ENCODE data around the gene PIGL.

GRCh38 chr17:16339959-16340358 lies 122.9 kb downstream of the PIGL start:
- TF ChIP-seq, protein P1, sequence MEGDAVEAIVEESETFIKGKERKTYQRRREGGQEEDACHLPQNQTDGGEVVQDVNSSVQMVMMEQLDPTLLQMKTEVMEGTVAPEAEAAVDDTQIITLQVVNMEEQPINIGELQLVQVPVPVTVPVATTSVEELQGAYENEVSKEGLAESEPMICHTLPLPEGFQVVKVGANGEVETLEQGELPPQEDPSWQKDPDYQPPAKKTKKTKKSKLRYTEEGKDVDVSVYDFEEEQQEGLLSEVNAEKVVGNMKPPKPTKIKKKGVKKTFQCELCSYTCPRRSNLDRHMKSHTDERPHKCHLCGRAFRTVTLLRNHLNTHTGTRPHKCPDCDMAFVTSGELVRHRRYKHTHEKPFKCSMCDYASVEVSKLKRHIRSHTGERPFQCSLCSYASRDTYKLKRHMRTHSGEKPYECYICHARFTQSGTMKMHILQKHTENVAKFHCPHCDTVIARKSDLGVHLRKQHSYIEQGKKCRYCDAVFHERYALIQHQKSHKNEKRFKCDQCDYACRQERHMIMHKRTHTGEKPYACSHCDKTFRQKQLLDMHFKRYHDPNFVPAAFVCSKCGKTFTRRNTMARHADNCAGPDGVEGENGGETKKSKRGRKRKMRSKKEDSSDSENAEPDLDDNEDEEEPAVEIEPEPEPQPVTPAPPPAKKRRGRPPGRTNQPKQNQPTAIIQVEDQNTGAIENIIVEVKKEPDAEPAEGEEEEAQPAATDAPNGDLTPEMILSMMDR (IDR thresholded peaks at IDR 0.05; ENCODE audit: insufficient read depth, low read length), result no peak
- no peak for TF ChIP-seq POLR2AphosphoS5 (IDR thresholded peaks at IDR 0.05; ENCODE audit: low read depth)
- TF ChIP-seq SPI1 (IDR thresholded peaks at IDR 0.05; ENCODE audit: borderline replicate concordance, low read depth), result no peak
- TF ChIP-seq GABPA (IDR thresholded peaks at IDR 0.05; ENCODE audit: low read depth), result no peak

Measured in HL-60 (cell line).